HCT116 (cell line): ENCODE measurements around the gene PAQR4.

ENCODE experiments used
- EZH2 ChIP-seq: fragments of 200-600 bp; sonication (generic); IDR thresholded peaks from 2 replicates; pipeline ENCODE4 v1.6.1; 2017; ENCODE audit warnings: antibody characterized with exemption, mixed run types
- POLR2AphosphoS5 ChIP-seq: IDR thresholded peaks from 2 replicates; pipeline ENCODE4 v1.6.1; 2011; ENCODE audit warnings: mild to moderate bottlenecking, low read depth, low read length, moderate library complexity
- ZNF274 ChIP-seq: fragments of 200-500 bp; sonication (Bioruptor generic); IDR thresholded peaks from 2 replicates; pipeline ENCODE4 v1.6.1; 2014; ENCODE audit warnings: mild to moderate bottlenecking, low read depth, low read length, inconsistent platforms
- TF ChIP-seq, protein P1 (sequence below), 3 experiments: fragments of 200-600 bp in 1 of 3; sonication (generic) in 1 of 3; IDR thresholded peaks in 2 of 3; conservative IDR thresholded peaks in 1 of 3; 2 replicates each; pipeline ENCODE4 v1.5.1; 2012 to 2017; ENCODE audit warnings: low read depth in 2 of 3, low read length in 2 of 3, antibody characterized with exemption in 1 of 3, borderline replicate concordance in 1 of 3, control low read depth in 1 of 3, mild to moderate bottlenecking in 1 of 3, mixed read lengths in 1 of 3, mixed run types in 1 of 3, moderate library complexity in 1 of 3; ENCODE audit not compliant: insufficient read depth in 1 of 3

DNA sequence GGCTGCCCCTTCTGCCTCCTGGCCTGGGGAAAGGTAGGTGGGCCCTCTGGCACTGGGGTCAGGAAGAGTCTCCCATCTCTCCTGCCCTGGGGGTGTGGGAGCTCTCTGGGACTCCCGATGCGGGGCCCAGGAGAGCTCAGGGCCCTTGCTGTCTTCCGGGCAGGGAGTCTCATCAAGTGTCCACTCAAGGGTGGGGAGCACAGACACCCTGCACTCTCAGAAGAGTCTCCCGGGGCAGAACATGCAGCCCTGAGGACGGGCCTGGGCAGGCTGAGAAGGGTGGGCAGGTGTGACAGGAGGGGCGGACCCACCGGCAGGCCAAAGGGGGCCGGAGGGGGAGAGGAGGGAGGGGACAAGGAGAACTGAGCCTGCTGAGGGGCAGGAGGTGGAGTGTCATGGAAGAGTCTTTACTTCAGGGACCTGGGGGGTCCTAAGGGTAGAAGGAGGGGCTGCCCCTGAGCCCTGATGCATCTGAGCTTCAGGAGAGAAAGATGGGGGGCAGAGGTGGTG lies 19.5 kb downstream of the PAQR4 start:
- TF ChIP-seq, protein P1, sequence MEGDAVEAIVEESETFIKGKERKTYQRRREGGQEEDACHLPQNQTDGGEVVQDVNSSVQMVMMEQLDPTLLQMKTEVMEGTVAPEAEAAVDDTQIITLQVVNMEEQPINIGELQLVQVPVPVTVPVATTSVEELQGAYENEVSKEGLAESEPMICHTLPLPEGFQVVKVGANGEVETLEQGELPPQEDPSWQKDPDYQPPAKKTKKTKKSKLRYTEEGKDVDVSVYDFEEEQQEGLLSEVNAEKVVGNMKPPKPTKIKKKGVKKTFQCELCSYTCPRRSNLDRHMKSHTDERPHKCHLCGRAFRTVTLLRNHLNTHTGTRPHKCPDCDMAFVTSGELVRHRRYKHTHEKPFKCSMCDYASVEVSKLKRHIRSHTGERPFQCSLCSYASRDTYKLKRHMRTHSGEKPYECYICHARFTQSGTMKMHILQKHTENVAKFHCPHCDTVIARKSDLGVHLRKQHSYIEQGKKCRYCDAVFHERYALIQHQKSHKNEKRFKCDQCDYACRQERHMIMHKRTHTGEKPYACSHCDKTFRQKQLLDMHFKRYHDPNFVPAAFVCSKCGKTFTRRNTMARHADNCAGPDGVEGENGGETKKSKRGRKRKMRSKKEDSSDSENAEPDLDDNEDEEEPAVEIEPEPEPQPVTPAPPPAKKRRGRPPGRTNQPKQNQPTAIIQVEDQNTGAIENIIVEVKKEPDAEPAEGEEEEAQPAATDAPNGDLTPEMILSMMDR (IDR thresholded peaks at IDR 0.05 in 2 of 3, conservative IDR thresholded peaks at IDR 0.05 in 1 of 3; ENCODE audit: borderline replicate concordance in 1 of 3, insufficient read depth in 1 of 3, low read depth in 2 of 3, low read length in 2 of 3): no peak
- no peak for TF ChIP-seq ZNF274
- TF ChIP-seq POLR2AphosphoS5: no peak
- TF ChIP-seq EZH2: no peak
